GM10248 (cell line): ENCODE data around the gene BRCA2.
"Not testable (repeated sequence)": the region's sequence is repeated elsewhere in the genome, so short reads cannot be mapped to it uniquely, and the experiment has no call there.

Experiments used
- CTCF ChIA-PET: fragments of 300-600 bp; sonication (Branson Sonifier 250); formaldehyde crosslinking; extraction: SDS; loops from one replicate; lab custom pipeline; 2021; ENCODE audit warnings: antibody characterized with exemption; lab: Yijun Ruan, JAX
- POLR2A ChIA-PET: fragments of 350-650 bp; sonication (Branson Sonifier 250); formaldehyde crosslinking; extraction: SDS; loops from one replicate; lab custom pipeline; 2020; ENCODE audit warnings: antibody characterized with exemption; lab: Yijun Ruan, JAX
- DNase-seq: peaks from one replicate; pipeline ENCODE4 v3.0.0; 2012; ENCODE audit errors: extremely low spot score
- CTCF ChIP-seq: IDR thresholded peaks from 2 replicates; pipeline ENCODE4 v1.5.1; 2012; ENCODE audit warnings: mild to moderate bottlenecking, low read depth; ENCODE audit errors: extremely low read depth, missing control alignments, control extremely low read depth

The BRCA2 gene

DNA sequence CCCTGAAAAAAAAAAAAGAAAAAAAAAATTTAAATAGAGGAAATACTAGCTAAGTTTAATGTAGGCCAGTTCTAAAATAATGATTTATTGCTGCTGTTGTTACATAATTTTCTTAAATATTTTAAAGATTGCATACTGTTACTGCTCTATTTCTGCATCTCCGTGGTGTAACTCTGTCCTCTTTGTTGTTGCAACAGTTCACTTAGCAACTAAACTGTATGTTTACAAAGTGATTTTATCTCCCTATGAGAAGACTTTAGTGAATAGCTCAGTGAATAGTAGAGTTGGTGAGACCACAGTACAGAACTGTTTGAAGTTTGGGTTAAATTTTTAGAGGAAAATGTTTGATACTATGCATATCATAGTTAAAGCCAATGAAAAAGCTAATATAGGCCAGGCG is 19.4 kb downstream of the BRCA2 start:
- ChIA-PET CTCF (interaction anchor here (1.2 to 4.5 kb wide), 3 partner anchors 10 to 108 kb away, joined by 3 to 17 read pairs (median 3); no protein-coding TSS in a partner anchor), POLR2A (no interaction called here)
- no peak for DNase-seq
- TF ChIP-seq CTCF: no peak

GRCh38 chr13:32340914-32341313 is 25.6 kb downstream of the BRCA2 start:
- ChIA-PET POLR2A (no interaction called here), CTCF (no interaction called here)
- TF ChIP-seq CTCF: no peak
- no peak for DNase-seq

DNA sequence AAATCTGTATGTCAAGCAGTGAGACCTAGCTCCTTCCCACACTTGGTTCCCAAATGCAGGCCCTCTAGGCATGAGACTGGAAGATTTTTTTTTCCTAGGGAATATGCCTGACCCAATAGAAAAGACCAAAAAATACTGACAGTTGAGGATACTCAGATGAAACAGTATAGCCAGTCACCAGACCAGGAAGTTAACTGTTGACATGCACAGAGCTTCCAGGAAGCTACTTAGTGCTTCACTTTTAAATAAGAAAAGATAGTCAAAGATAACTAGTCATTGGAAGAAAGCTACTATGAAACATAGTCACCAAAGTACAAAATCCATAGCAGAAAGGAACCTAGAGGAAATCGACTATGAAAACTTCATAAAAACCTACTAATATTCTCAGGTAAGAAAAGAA is 32.3 kb downstream of the BRCA2 start:
- no peak for TF ChIP-seq CTCF
- DNase-seq: no peak
- CTCF ChIA-PET: no interaction called here
- POLR2A ChIA-PET: no interaction called here

DNA sequence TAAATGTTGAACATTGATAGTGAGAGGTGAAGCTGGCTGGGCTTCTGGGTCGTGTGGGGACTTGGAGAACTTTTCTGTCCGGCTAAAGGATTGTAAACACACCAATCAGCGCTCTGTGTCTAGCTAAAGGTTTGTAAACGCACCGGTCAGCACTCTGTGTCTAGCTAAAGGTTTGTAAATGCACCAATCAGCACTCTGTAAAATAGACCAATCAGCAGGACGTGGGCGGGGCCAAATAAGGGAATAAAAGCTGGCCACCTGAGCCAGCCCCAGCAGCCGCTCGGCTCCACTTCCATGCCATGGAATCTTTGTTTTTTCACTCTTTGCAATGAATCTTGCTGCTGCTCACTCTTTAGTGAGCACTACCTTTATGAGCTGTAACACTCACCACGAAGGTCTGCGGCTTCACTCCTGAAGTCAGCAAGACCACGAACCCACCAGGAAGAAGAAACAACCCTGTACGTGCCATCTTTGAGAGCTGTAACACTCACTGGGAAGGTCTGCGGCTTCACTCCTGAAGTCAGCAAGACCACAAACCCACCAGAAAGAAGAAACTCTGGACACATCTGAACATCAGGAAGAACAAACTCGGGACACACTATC is 35.6 kb downstream of the BRCA2 start:
- DNase-seq, POLR2A ChIA-PET: not testable (repeated sequence)
- CTCF ChIA-PET: interaction anchor here (1.8 kb wide), 1 partner anchor 11 kb away, joined by 10 read pairs; no protein-coding TSS in a partner anchor

- CTCF ChIA-PET: no interaction called here
- POLR2A ChIA-PET: no interaction called here
- DNase-seq: peak; percentile 24
- no peak for TF ChIP-seq CTCF
Measured at GRCh38 chr13:32354040-32354439, 38.7 kb downstream of the BRCA2 start.

DNA sequence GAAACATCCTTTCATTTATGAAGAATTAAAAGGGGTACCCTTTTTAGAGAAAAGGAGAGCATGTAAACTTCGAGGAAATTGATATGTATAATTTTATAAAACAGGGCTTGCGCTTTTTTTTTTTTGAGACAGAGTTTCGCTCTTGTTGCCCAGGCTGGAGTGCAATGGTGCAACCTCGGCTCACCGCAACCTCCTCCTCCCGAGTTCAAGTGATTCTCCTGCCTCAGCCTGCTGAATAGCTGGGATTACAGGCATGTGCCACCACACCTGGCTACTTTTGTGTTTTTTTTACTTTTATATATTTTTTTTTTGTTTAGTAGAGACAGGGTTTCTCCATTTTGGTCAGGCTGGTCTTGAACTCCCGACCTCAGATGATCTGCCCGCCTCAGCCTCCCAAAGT is 40.6 kb downstream of the BRCA2 start:
- DNase-seq, CTCF ChIA-PET: not testable (repeated sequence)
- POLR2A ChIA-PET: interaction anchor here (0.7 kb wide), 1 partner anchor 51 kb away, joined by 3 read pairs; no protein-coding TSS in a partner anchor

DNA sequence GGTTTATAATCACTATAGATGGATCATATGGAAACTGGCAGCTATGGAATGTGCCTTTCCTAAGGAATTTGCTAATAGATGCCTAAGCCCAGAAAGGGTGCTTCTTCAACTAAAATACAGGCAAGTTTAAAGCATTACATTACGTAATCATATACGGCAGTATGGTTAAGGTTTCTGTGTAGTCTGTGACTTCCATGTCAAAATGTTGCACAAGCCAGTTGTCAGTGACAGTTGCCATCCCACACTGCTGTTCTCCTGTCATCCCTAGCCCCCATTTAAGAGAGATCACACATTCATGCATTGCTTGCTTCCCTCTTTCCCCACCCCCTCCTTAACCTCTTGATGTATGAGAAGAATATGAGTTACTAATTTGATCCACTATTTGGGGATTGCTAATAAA is 47.3 kb downstream of the BRCA2 start:
- no peak for TF ChIP-seq CTCF
- CTCF ChIA-PET: interaction anchor here (0.9 to 3.3 kb wide), 6 partner anchors 10 to 115 kb away, joined by 3 to 10 read pairs (median 3); no protein-coding TSS in a partner anchor
- no peak for DNase-seq
- POLR2A ChIA-PET: interaction anchor here (0.5 kb wide), 1 partner anchor 35 kb away, joined by 4 read pairs; no protein-coding TSS in a partner anchor
